Measurements from ENCODE around the gene SPTBN5.

- TF ChIP-seq, protein P1, sequence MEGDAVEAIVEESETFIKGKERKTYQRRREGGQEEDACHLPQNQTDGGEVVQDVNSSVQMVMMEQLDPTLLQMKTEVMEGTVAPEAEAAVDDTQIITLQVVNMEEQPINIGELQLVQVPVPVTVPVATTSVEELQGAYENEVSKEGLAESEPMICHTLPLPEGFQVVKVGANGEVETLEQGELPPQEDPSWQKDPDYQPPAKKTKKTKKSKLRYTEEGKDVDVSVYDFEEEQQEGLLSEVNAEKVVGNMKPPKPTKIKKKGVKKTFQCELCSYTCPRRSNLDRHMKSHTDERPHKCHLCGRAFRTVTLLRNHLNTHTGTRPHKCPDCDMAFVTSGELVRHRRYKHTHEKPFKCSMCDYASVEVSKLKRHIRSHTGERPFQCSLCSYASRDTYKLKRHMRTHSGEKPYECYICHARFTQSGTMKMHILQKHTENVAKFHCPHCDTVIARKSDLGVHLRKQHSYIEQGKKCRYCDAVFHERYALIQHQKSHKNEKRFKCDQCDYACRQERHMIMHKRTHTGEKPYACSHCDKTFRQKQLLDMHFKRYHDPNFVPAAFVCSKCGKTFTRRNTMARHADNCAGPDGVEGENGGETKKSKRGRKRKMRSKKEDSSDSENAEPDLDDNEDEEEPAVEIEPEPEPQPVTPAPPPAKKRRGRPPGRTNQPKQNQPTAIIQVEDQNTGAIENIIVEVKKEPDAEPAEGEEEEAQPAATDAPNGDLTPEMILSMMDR (IDR thresholded peaks at IDR 0.05; ENCODE audit: low read length), result no peak
- no peak for TF ChIP-seq EZH2 (IDR thresholded peaks at IDR 0.05; ENCODE audit: borderline replicate concordance, low read length)
These were observed 45.2 kb downstream of the SPTBN5 start for GRCh38 chr15:41848631-41849030.
